NOMO-1 (cell line): ENCODE measurements around the gene FRMD4A.
"Not testable (repeated sequence)": the region's sequence is repeated elsewhere in the genome, so short reads cannot be mapped to it uniquely, and the experiment has no call there.

Experiments used
- DNase-seq, 2 experiments: peaks; one replicate each; lab custom pipeline; 2025; ENCODE audit not compliant: unreplicated experiment in 2 of 2; lab: John Stamatoyannopoulos, UW

FRMD4A gene

DNA sequence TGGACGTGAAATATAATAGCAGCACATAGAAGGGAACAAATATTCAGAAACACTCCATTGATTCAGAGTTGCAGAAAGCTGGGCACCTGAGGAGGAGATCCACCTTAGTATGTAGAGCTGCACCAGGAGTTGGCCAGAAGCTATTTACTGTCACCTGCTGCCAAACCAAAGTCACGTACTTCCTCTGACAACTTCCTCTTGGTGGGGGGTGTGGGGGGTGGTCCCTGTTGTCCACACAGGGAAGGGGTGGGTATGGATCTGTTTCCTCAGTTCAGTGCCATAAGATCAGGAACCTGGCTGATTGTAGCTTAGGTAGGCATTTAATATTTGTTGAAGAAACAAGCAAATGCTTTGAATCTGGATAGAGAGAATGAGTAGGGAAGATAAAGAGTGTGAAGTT, 264.6 kb downstream of the FRMD4A start:
- no peak for DNase-seq

DNA sequence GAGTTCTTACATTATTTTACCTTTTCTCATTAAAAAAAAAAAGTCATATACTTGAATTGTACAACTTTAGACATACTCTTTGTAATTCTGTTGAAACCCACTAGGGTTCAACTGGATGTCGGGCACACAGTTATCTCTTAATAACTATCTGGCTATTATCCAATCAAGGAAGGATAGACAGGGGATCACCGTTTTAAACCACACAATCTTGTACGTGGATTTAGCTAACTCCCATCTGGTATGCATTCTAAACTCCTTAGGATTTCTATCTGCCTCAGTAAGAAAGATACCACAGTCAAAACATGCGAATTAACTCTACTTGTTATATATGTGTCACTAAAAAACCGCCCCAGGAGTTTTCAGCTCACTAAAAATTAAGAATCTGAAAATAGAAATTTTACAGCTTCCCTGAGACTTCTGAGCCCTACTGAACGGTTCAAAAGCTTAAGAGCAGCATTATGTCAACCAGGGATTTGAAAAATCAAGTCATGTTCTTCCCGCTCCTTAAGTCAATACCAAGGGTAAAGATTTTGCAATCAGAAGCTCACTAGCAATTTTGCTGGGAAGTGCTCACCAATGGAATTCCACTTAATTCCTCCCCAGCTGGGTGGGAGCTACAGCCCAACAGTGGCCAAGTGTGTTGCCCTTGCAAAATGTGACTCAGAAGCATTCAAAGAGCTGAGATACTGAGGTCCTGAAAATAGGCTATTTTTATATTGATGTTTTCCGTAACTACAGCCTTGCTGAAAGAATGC, 267.0 kb downstream of the FRMD4A start:
- DNase-seq = no peak

DNA sequence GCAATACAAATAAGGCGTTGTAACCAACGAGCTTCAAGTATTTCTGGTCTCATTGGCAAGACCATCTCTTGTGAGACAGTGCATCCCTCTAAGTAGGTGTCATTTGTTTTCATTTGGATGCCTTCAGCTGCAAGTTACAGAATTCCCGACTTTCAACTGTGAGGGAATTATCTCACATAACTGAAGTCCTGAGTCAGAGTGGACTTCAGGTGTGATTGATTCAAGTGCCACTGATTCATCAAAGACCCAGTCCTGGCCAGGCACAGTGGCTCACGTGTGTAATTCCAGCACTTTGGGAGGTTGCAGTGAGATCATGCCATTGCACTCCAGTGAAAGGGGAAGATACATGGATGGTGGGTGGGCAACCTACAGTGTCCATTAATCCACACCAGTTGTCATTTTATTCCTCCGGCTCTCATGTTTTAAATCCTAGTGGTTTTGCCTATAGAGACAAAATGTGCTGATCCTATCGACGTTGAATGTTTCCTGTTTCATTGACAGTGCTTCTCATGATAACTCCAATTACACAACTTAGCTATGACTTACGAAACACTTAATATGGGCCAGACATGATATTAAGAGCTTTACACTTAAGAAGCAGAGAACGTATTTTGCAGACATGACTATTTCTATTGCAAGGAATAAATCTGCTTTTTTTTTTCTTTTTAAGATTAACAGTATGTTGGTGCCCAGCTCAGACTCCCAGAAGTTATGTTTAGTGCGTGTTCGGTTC, 268.0 kb downstream of the FRMD4A start:
- DNase-seq = peak; percentile 27 to 79

DNA sequence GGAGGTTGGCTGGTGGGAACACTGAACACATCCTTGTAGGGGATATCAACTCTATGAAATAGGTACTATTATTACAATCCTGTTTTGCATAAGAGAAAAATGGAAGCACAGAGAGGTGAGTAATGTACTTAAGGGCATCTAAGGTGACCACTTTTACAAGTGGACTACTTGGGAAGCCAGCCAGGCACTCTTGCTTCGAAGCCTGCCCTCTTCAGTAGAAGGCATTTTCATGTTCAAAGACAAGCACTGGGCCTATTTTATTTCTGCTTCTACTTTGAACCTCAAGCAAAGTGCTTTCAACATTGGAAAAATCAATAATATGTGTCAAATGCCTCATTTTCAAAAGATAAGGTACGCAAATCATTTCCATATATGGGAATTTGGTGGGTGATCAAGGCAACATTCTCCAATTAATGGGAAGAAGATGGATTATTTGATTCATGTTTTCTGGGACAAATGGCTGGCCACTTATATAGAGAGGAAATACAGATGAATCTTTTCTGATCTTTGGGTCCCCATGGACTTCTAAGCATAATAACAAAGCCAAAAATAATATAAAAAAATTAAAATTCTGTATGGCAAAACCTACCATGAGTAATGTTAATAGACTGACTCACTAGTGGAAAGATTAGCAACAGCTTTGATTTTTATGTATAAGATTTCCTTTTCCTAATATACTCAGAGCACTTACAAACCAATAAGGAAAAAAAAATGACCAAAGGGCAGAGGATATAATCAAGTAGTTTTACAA, 270.2 kb downstream of the FRMD4A start:
- no peak for DNase-seq

DNA sequence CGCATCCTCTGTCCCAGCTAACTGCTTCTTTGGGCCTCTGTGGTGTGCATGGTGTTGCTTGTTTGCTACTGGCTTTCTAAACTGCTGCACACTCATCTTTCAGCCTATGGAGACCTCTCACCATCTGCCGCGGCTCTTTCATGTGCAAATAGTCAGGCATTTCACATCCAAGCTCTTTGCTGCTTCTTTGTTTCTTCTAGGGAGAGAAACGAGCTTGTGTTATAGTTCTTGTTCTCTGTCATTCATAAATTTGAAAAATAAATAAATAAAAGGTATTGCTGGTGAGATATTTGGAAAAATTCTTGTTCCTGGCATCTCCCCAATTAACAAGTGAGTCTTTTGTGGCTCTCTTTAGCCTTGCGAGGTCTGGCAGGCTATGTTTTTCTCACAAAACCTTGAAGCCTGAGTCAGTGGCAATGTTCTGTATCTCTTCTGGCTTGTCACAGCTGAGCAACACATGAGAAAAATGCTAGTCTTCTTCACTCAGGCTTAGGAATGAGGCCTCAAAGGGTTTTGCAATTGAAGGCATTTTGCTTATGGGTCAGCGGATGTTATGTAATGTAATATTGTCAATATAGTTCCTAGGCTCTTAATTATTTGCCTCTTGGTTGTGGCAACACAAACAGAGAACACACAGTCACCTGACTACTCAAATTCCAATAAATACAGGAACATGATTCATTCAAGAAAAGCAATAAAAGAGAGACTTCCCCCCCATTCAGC, 274.0 kb downstream of the FRMD4A start:
- peak; percentile 60 to 68 for DNase-seq

DNA sequence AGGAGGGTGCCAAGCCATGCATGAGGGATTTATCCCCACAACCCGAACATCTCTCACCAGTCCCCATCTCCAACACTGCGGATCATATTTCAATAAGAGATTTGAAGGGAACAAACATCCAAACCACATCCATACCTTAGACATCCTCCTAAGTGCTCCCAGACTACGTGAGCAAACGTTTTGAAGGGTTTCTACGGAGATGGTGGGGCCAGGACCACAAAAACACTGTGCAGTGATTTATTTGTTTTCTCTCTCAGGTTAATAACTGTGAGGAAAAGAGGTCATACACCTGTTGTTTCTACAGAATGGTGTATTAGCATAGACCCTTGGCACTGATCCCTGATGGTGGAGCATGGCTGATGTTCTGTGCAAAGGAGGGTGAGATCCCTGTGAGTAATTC, 277.8 kb downstream of the FRMD4A start:
- no peak for DNase-seq

DNA sequence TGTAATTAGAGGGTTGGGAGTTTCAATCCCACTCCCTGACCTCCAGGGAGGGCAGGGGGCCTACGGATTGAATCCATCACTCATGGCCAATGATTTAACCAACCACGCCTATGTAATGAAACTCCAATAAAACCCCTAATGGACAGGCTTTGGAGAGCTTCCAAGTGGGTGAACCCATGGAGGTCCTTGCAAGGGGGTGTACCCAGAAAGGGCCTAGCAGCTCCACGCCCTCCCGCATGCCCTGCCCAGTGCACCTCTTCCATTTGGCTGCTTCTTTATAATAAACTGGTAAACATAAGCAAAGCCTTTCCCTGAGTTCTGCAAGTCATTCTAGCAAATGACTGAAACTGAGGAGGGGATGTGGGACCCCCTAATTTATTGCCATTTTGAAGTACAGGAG, 280.1 kb downstream of the FRMD4A start:
- DNase-seq = no peak

DNA sequence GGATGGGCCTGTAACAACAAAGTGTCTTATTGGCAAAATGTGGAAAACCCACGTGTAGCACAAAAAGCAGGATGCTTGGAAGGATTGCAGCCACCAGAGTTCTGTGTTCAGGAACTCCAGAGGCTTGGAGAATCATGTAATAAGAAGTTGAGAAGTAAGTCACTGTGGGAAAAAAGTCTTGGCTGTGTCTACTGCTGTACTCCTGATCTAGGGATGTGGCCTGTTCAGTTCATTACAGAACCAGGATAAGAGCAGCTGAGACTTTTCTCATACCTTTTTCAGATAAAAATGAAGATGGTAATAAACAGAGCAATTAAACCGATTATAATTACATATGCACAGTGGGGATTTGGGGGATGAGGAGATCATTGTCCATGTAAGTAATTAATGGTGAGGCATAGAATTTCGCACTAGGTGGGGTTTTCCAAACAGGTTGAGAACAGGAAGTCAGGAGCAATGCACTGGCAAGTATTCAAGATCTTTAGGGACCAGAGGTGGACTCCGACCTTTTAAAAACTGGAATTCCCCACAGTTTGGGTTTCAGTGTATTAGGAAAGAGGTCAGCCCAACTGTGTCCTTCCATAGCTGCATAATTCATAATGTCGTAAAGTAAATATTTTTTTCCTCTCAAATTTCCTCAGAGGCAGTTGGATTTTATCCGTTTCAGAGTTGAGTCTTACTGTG, 281.7 kb downstream of the FRMD4A start:
- no peak for DNase-seq

DNA sequence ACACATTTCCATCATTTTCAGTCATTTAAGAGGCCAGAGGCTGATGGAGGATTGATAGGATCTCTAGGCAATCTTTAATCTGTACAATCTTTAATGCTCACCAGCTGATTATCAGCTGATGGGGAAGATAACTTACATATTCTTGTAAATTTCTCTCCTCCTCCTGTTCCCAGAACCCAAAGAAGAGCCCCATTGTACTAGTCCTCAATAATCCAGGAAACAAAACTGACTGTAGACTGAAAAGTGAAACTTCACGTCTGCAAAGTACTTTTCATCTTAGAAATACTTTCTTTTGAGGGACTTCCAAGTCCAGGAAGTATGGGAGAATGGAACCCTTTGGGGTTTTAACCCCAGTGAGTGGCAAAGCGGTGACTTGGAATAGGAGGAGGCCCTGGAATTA, 283.3 kb downstream of the FRMD4A start:
- no peak for DNase-seq

DNA sequence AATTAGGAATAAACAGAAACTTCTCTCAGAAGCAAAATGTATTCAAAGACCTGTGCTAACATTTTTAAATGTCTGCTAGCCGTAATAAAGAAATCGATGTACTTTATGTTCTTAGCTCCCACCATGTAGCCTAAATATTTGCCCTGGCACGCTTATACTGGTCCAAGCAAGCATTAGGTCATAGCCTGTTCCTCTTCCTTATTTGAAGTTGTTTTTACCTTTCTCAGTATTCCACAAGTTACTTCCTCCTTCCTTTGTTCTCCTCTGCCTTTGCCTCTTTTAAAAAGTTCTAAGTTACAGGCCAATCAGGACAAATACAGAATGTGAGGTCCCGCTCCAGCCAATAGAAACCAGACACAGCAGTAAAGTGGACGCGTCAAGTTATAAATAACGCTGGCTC, 288.7 kb downstream of the FRMD4A start:
- DNase-seq = not testable (repeated sequence)

DNA sequence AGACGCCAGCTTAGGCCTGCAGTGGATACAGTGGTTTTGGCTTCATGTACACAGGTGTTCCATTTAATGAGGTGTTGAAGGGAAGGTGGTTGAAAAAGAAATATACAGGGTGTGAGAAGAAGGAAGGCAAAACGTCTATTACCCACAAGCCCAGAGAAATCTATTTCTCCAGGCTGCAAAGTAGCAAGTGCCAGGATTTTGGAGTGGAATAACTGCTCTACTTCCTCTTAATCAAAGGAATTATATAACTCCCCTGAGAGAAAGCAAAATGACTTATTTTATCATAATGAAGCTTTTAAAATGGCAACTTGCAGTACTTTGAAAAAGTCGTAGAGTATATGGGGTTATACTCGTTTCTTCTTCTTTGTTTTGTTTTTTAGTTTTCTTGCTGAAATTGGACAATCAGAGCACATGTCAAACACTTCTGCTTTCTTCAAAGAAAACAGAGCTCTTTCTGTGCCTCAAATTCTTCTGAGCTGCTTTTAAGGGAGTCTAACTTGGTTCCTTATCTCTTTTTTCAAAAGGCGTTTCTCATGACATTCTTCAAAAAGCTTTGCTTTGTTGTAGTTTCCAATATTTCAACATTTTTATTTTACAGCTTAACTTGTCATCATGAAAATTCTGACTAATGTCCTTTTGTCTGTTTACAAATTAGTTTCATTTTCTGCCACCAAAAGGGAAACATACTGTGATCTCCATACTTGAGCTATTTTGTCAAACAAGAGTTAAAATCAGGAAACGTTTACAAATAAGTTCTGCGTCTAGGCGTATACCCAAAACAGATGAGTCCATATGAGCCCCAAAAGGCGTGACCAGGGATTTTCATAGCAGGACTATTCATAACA, 289.7 kb downstream of the FRMD4A start:
- DNase-seq = peak; percentile 14 to 80

DNA sequence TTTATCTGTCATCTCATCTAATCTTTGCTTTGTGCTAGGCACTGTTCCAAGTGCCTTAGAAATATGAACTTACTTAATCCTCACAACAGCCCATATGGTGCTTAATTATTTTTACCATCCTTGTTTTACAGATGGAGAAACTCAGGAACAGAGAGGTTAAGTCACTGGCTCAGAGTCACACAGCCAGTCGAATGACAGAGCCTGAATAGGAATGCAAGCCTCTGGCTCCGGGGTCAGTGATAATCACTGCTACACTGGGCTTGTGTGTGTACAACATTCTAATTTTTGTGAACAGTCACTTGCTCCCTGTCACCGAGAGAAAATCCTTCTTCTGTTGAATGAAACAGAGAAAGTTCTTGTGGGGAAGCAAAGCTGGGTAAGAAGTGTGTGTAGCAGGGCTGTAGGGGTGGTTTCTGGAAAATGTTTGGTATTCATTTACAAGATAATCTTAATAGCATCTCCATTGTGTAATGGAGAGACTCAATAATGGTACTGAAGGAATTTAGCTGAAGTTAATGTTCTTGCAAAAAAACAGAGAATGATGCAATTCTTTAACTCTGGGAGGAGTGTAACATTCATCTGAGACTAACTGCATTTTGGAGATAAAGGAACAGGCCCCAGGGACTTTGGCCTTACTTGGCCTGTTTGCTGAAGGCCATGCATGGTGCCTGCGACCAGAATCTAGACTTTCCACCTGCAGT, 290.6 kb downstream of the FRMD4A start:
- DNase-seq = no peak

DNA sequence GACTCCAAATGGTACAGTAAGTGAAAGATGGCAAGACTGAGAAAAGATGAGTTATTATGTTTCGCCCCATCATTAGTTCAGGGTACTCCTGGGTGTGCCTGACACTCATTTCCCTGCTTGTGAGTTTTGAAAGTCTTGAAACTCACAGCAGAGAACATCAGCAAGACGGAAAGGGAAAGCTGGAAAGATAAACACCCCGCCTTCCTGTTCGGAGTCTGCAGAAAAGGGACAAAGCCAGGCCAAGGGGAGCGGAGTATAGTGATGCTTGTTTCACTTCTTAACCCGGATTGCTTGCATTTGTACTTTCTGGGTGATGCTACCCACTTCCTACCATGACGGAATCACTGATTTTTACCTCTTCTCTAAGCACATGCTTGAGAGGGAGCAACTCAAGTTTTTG, 294.5 kb downstream of the FRMD4A start:
- no peak for DNase-seq

DNA sequence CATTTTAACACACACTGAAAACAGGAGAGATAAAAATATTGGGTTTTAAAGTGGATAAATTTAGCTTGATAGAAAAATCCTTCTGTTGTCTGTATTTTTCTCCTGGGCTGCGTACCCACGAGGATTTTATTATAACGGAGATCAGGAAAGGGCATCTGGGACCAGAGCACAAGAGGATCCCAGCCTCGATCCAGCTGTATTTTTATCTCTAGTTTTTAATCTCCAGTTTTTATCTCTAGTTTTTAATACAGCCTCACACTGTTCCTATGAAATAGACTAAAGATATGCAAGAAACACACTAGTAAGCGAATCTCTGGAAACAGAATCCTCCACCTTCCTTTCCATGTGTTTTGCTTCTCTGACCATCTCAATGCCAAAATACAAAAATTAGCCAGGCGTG, 295.2 kb downstream of the FRMD4A start:
- DNase-seq = no peak

DNA sequence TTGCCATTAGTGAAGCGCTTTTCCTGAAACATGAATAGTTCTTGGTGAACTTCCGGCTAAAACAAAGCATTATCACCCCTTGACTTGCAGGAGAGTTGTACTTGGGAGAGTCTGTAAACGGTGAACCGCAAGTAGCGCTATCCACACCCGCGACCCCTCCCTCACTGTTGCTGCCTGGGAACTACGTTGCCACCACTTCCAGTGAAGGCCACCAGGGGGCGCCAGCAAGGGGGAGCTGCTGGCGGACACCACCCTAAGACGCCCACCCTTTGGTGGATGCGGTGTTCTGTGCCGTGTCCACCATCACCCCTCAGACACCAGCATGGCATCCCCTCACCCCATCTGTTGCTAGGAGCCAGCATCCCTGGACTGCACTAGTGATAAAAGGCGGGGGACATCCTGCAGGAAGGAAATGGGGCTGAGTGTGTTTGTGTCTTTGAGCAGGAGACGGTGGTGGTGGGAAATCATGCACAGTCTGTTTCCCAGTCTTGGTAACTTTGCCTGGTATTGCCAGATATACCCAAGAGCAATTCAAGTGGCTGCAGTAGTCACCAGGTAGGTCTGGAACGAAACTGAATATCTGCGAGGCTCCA, 298.2 kb downstream of the FRMD4A start:
- DNase-seq = no peak

DNA sequence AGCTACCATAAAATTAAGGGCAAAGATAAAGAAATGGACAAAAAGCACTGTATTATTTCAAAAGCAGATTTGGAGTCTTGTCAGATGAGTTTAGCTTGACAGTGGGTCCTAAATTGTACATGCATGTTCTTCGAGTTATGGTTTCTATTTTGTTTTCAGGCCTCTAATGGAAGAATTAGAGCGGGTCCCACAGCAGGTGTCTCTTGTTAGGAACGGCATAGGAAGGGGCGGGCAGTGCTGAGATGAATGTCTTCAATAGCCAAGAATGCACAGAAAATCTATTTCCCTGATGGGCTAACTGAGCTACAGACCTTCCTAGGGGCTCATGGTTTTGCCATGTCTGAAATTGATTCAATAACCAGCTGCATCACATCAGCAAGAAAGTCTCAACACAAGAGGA, 304.4 kb downstream of the FRMD4A start:
- no peak for DNase-seq

DNA sequence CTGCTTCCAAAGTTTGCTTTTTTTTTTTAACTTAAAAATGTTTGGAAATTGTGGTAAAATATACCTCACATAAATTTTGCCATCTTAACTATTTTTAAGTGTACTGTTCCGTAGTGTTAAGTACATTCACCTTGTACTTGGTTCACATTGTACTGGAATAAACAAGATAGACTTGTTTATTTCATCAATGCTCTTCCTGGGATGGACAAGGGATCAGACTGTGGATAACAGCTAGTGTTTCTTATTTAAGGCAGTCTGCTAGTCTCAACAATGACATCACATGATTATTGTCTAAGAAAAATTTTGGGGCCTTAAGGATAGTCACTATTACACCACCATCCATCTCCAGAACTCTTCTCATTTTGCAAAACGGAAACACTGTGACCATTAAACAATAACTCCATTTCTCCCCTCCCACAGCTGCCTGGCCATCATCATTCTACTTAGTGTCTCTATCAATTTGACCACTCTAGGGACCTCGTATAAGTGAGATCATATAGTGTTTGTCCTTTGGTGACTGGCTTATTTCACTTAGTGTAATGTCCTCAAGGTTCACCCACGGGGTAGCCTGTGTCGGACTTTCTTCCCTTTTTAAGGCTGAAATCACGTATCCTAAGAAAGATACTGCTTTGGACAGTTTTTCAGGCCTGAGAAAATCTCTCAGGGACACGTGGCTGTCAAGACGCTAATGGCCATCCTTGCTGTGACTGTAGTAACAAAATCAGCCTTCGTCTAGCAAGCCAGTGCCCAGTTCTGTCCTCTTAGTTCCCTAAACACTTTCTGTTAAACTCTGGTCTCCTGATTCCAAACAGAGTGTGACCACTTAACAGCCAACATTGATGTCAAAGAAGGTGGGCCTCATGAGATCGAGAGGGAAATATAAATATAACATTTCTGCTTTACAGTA, 305.2 kb downstream of the FRMD4A start:
- no peak for DNase-seq
